Activated T-helper 17 cell treated with anti-CD3 and anti-CD28 coated beads, Interleukin-2, amount 50 U/mL, for 72 hours (primary cell): Measurements from ENCODE around the gene GZMM. TPM values are rescaled to one million over a fixed set of nuclear protein-coding genes. Genes with fewer than 3 reads are reported as not detected.

Source experiments
- ATAC-seq: fragments of 150-1000 bp; cut with Tn5 transposase; replicated peaks from 2 replicates; pipeline ENCODE4 v1.10.0; 2021; ENCODE audit warnings: mild to moderate bottlenecking, moderate library complexity
- H3K27ac Mint-ChIP-seq: one replicate; pipeline ENCODE4 v1.8.0; 2022; ENCODE audit warnings: mixed read lengths
- H3K27me3 Mint-ChIP-seq: one replicate; pipeline ENCODE4 v1.8.0; 2022; ENCODE audit warnings: mixed read lengths
- H3K36me3 Mint-ChIP-seq: one replicate; pipeline ENCODE4 v1.8.0; 2022; ENCODE audit warnings: low read depth, mild to moderate bottlenecking, mixed read lengths
- H3K4me1 Mint-ChIP-seq: one replicate; pipeline ENCODE4 v1.8.0; 2022; ENCODE audit warnings: mixed read lengths
- H3K4me3 Mint-ChIP-seq: one replicate; pipeline ENCODE4 v1.8.0; 2022; ENCODE audit warnings: mild to moderate bottlenecking, mixed read lengths
- H3K9me3 Mint-ChIP-seq: one replicate; pipeline ENCODE4 v1.8.0; 2022; ENCODE audit warnings: mixed read lengths
- total RNA-seq, 2 donors: library from RNA; stranded (reverse); gene quantifications; one replicate each; pipeline ENCODE4 v1.2.3, GENCODE V29; 2022

The GZMM gene
- total RNA-seq, 2 donors from 2014 or later: 30.5 to 31.3 TPM

DNA sequence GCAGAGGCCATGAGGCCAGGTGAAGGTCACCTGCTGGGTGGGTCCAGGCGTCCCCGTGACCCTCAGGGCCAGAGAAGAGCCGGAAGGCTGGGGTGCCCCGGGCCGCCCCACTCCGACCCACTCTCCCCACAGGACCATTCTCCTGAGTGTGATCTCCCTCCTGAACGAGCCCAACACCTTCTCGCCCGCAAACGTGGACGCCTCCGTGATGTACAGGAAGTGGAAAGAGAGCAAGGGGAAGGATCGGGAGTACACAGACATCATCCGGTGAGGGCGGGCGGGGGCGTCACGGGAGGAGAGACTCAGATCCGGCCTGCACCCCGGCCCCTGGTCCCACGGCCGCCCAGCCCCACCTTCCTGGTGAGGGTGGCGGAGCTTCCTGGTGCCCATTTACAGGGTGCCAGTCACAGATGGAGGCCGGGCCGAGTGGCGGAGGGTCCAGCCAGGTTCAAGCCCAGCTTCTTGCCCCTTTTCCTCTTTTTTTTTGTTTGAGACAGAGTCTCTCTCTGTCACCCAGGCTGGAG, 6.9 kb upstream of the GZMM start:
- Mint-ChIP-seq H3K4me1 (peaks cover 4% of the 10 kb centered on the region), H3K27ac (no peak overlapping the region)

DNA sequence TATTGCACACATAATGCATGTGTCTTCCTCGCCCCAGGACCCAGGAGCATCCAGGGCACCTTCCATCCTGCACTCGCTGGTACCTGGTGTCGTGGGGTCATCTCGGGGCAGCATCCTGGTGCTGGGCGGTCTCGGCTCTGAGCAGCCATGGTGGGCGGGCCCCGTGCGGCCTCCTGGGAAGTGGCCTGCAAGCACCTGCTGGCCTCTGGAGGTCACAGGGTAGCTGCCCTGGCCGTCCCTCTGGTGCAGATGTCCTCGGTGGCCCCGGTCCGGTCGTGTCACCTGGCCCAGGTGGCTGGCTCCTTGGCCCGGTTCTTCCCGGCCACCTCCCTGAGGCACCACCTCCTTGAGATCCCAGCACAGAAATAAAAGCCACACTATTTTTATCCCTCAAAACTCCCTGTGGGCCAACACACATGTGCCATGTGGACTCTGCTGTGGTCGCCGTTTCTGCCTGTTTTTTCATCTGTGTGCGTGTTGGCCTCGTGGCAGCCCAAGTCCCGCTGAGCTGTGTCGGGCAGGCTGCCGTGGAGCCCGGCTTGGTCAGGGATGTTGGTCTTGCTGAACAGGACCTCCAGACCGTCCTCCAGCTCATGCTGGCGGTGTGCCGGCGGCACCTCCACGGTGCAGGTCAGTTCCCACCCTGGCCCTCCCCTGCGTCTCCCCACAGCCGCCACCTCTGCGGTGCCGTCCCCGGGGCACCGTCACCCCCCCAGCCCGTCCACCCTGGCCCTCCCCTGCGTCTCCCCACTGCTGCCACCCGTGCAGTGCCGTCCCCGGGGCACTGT, 5.0 kb upstream of the GZMM start:
- H3K36me3 Mint-ChIP-seq: peaks cover 21% of the 10 kb centered on the region
- no peak for ATAC-seq
- peaks cover 4% of the 10 kb centered on the region for H3K4me1 Mint-ChIP-seq
- no peak overlapping the region for H3K27ac Mint-ChIP-seq
- H3K27me3 Mint-ChIP-seq: no peaks in the 10 kb centered on the region
- no peaks in the 10 kb centered on the region for H3K9me3 Mint-ChIP-seq
- H3K4me3 Mint-ChIP-seq: no peak overlapping the region

More for the DNA sequence above, 6.9 kb upstream of the GZMM start:
- Mint-ChIP-seq H3K27me3 (no peaks in the 10 kb centered on the region), H3K36me3 (peaks cover 21% of the 10 kb centered on the region), H3K4me3 (no peak overlapping the region), H3K9me3 (no peaks in the 10 kb centered on the region)
- ATAC-seq: no peak

DNA sequence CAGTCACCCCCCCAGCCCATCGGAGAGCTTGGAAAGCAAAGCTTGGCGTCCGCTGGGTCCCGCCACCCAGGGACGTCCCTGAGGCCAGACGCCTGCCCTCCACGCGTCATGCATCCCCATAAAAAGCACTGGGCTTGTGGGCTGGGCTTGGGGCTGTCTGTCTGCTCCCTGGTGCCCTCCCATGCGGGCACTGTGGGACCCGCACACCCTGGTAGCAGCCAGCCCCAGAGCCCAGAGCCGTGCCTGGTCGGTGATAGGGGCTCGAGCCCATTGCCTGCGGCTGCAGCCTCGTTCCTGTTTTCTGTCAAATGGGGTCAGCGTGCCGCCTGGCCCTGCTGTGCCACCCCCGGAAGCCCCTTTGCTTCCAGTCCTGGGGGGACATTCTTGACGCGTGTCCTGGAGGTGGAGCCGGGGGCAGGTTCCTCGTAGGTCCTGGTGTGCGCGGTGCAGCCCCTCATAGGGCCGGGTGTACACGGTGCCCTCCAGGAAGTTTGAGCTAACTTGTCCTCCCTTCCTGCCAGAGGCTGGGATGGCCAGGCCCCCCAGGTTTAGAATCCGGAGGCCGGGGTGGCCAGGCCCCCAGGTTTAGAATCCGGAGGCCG, 4.3 kb upstream of the GZMM start:
- H3K27me3 Mint-ChIP-seq: no peaks in the 10 kb centered on the region
- H3K4me1 Mint-ChIP-seq: peaks cover 4% of the 10 kb centered on the region
- peaks cover 21% of the 10 kb centered on the region for H3K36me3 Mint-ChIP-seq
- ATAC-seq: no peak
- no peak overlapping the region for H3K27ac Mint-ChIP-seq
- H3K9me3 Mint-ChIP-seq: no peaks in the 10 kb centered on the region
- H3K4me3 Mint-ChIP-seq: no peak overlapping the region

DNA sequence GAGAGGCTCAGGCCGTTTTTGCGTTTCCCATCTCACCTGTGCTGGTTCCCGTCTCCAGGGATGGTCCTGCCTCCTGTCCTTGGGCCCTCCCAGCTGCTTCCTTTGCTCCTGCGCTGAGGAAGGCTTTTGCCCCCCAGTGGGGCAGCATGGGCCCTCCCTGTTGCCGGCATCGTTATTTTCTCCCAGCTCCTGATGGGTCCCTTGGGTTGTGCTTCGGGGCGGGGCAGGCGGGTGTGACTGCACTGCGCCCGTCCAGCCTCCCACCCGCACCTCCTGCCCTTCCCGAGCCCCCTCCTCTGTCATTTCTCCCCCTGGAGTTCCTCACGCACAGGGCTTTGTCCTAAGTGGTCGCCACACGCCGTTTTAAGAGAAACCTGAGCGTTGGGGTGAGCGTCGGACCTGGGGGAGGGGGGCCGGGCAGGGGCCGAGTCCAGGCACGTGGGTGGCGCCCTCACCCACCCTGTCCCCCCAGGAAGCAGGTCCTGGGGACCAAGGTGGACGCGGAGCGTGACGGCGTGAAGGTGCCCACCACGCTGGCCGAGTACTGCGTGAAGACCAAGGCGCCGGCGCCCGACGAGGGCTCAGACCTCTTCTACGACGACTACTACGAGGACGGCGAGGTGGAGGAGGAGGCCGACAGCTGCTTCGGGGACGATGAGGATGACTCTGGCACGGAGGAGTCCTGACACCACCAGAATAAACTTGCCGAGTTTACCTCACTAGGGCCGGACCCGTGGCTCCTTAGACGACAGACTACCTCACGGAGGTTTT, 2.8 kb upstream of the GZMM start:
- Mint-ChIP-seq H3K27ac (no peak overlapping the region), H3K4me1 (peaks cover 9% of the 10 kb centered on the region), H3K27me3 (no peaks in the 10 kb centered on the region), H3K9me3 (no peaks in the 10 kb centered on the region), H3K4me3 (no peak overlapping the region), H3K36me3 (peaks cover 21% of the 10 kb centered on the region)
- no peak for ATAC-seq

DNA sequence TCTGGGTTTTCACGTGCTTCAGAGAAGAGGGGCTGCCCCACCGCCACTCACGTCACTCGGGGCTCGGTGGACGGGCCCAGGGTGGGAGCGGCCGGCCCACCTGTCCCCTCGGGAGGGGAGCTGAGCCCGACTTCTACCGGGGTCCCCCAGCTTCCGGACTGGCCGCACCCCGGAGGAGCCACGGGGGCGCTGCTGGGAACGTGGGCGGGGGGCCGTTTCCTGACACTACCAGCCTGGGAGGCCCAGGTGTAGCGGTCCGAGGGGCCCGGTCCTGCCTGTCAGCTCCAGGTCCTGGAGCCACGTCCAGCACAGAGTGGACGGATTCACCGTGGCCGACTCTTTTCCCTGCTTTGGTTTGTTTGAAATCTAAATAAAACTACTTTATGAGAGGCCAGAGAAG, 2.2 kb upstream of the GZMM start:
- no peak for ATAC-seq
- H3K4me1 Mint-ChIP-seq: peaks cover 9% of the 10 kb centered on the region
- H3K27ac Mint-ChIP-seq: no peak overlapping the region
- no peak overlapping the region for H3K4me3 Mint-ChIP-seq
- H3K27me3 Mint-ChIP-seq: no peaks in the 10 kb centered on the region
- no peaks in the 10 kb centered on the region for H3K9me3 Mint-ChIP-seq
- H3K36me3 Mint-ChIP-seq: peaks cover 21% of the 10 kb centered on the region

DNA sequence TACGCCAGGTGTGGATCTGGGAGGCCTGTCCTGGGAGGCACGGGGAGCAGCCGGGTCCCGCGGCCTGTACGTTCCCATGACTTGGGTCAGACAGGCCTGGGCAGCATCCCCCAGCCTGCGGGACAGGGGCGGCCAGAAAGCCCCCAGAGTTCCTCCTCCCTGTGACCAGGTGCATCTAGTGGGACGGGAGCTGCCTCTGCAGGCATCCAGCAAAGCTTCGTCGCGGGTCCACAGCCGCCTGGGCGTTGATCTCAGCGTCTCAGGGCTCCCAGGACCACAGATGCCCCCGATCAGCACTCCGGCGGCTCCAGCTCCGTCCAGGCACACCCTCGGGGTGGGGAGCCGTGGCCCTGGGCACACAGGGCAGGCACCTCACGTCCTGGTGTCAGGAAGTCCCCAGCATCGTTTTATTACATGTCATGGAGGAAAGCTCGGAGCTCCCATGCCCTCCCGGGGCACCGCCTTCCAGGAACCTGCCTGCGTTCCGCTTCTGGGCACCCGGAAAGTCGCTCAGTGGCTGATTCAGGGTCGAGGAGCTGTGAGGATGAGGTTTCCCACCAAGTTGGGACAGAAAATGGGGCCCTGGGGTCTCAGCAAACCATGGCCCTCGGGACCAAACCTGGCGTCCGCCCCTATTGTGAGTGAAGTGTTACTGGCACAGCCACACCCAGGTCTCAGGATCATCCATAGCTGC, 1.5 kb upstream of the GZMM start:
- peaks cover 9% of the 10 kb centered on the region for H3K4me1 Mint-ChIP-seq
- H3K27ac Mint-ChIP-seq: no peak overlapping the region
- no peaks in the 10 kb centered on the region for H3K9me3 Mint-ChIP-seq
- ATAC-seq: no peak
- H3K36me3 Mint-ChIP-seq: peaks cover 21% of the 10 kb centered on the region
- no peaks in the 10 kb centered on the region for H3K27me3 Mint-ChIP-seq
- no peak overlapping the region for H3K4me3 Mint-ChIP-seq

DNA sequence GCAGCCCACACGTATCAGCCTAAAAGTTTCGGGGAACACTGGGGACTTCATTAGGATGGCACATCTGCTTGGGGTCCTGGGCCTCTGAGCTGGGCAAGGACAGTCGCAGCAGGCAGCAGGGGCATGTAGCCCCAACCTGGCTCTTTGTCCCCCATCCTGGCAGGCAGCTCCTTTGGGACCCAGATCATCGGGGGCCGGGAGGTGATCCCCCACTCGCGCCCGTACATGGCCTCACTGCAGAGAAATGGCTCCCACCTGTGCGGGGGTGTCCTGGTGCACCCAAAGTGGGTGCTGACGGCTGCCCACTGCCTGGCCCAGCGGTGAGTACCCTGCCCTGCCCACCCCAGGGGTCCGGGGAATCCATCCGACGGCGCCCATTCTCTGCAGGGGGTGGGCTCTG, 3.3 kb downstream of the GZMM start:
- no peak overlapping the region for H3K4me3 Mint-ChIP-seq
- no peak overlapping the region for H3K27ac Mint-ChIP-seq
- H3K27me3 Mint-ChIP-seq: no peaks in the 10 kb centered on the region

DNA sequence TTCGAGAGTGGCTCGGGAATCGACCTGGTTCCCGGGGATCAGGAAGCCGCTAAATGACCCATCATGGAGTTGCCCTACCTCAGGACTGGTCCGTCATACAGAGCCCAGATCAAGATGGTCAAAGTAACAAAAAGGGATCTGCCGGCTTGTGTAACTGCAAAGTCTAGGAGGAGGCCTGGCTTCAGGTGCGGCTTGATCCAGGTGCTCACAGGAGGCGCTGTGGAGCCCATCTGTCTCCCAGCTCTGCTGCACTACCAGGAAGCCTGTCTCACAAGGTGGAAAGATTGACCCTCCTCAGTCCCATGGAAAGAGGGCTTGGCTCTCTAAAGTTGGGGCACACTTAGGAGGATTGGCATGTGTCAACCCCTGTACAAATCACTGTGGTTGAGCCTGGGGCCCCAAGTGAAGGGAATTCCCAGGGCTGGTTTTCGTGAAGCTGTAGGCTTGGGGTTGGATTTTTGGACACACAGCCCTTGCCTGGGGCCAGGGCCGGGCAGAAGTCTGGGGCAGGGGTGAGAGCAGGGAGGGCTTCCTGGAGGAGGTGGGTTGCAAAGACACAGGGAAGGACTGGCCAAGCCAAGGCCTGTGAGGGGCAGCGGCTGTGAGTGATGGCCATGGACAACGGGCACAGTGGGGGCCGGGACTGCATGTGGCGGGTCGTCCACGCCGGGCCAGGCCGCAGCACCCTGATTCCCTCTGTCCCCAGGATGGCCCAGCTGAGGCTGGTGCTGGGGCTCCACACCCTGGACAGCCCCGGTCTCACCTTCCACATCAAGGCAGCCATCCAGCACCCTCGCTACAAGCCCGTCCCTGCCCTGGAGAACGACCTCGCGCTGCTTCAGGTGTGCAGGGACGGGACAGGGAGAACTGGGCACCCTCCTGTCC, 4.2 kb downstream of the GZMM start:
- H3K4me3 Mint-ChIP-seq: no peak overlapping the region
- H3K9me3 Mint-ChIP-seq: no peaks in the 10 kb centered on the region
- H3K27ac Mint-ChIP-seq: no peak overlapping the region
- H3K36me3 Mint-ChIP-seq: no peaks in the 10 kb centered on the region
- no peaks in the 10 kb centered on the region for H3K27me3 Mint-ChIP-seq
- ATAC-seq: no peak
- H3K4me1 Mint-ChIP-seq: peaks cover 5% of the 10 kb centered on the region

More for the DNA sequence above, 3.3 kb downstream of the GZMM start:
- Mint-ChIP-seq H3K36me3 (no peaks in the 10 kb centered on the region), H3K4me1 (peaks cover 5% of the 10 kb centered on the region), H3K9me3 (no peaks in the 10 kb centered on the region)
- no peak for ATAC-seq

DNA sequence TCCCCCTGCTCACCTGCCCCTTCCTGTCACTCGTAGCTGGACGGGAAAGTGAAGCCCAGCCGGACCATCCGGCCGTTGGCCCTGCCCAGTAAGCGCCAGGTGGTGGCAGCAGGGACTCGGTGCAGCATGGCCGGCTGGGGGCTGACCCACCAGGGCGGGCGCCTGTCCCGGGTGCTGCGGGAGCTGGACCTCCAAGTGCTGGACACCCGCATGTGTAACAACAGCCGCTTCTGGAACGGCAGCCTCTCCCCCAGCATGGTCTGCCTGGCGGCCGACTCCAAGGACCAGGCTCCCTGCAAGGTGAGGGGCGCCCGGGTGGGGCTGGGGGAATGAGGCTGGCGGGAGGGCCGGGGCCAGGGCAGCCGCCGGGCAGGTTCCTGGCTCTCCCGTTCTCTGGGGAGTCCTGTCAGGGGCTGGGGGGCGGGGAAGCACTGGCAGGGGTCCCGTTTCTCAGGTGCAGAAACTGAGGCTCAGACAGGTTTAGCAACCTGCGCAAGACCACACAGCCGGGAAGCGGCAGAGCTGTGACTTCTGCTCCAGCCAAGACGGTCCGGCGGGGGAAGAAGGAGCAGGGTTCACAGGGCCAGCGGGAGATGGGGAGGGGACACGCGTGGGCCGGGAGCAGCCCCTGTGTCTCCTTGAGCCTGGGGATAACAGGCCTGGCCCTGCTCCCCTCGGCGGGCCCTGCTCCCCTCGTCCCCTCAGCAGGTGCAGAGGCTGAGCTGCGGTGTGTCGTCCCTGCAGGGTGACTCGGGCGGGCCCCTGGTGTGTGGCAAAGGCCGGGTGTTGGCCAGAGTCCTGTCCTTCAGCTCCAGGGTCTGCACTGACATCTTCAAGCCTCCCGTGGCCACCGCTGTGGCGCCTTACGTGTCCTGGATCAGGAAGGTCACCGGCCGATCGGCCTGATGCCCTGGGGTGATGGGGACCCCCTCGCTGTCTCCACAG, 5.3 kb downstream of the GZMM start:
- Mint-ChIP-seq H3K9me3 (no peaks in the 10 kb centered on the region), H3K36me3 (no peaks in the 10 kb centered on the region), H3K4me3 (no peak overlapping the region), H3K27me3 (no peaks in the 10 kb centered on the region), H3K4me1 (peaks cover 5% of the 10 kb centered on the region), H3K27ac (no peak overlapping the region)
- no peak for ATAC-seq

DNA sequence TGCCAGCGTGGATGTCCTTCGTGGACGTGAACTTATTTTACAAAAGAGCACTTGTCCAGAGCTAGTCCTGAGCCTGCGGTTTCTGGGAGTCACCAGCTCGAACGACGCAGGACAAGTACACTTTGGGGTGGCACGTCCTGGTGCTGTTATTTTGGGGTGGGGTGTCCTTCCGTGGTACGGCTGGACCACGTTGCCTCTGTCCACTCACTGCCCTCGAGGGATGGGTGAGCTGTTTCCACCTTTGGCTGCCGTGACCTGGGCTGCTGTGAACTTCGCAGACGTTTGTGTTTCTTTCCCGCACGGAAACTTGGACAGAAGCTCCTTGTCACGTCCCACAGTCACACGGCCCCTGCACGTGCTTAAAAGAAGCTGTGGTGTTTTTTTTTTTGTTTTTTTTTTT, 11.0 kb downstream of the GZMM start:
- Mint-ChIP-seq H3K27me3 (no peaks in the 10 kb centered on the region), H3K27ac (no peak overlapping the region), H3K9me3 (no peaks in the 10 kb centered on the region), H3K4me3 (no peak overlapping the region), H3K36me3 (no peaks in the 10 kb centered on the region), H3K4me1 (no peaks in the 10 kb centered on the region)
- ATAC-seq: no peak

DNA sequence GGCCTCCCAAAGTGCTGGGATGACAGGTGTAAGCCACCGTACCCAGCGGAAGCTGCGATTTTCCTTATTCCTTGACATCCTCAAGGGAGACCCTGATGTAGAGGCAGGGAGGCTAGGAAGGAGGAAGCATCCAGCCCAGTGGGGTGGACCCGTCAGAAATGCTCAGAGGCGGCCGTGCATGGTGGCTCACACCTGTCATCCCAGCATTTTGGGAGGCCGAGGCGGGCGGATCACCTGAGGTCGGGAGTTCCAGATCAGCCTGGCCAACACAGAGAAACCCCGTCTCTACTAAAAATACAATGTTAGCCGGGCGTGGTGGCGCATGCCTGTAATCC, 11.6 kb downstream of the GZMM start:
- Mint-ChIP-seq H3K27ac (no peak overlapping the region), H3K9me3 (no peaks in the 10 kb centered on the region), H3K36me3 (no peaks in the 10 kb centered on the region), H3K27me3 (no peaks in the 10 kb centered on the region), H3K4me3 (no peak overlapping the region), H3K4me1 (no peaks in the 10 kb centered on the region)
- no peak for ATAC-seq

DNA sequence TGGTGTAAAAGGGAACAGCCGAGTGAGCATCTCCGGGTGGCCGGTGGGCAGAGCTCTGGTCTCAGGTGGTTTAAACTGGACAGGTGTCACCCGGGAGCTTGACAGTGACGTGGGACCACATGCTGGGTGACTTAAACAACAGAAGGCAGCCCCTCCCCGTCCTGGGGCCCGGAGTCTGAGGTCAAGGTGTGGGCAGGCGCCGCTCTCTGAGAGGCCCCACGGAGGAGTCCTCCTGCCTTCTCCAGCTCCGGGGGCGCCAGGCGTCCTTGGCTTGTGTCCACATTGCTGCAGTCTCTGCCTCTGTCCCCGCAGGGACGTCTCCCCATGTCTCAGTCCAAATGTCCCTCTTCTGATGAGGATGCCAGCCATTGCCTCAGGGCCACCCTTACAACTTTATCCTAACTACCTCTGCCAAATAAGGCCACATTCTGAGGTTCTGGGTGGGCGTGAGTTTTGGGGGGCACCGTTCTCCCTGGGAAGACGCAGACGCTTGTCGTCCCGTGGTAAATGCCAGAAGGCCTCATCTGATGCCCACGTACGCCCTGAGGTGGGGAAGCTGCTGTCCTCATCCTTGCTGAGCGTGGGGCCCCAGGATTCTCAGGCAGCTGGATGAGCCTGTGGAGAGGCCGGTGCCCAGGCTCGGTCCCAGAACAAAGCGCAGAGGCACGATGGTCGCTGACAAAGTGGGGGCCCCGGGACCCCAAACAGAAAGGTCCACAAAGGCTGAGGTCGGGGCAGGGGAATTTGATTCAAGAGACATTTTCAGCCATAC, 12.9 kb downstream of the GZMM start:
- Mint-ChIP-seq H3K36me3 (no peaks in the 10 kb centered on the region), H3K4me1 (no peaks in the 10 kb centered on the region)

More for the DNA sequence above, 12.9 kb downstream of the GZMM start:
- Mint-ChIP-seq H3K4me3 (no peak overlapping the region), H3K27ac (no peak overlapping the region), H3K27me3 (no peaks in the 10 kb centered on the region), H3K9me3 (no peaks in the 10 kb centered on the region)
- no peak for ATAC-seq
